ENCODE data around the gene RHPN2.

The RHPN2 gene

DNA sequence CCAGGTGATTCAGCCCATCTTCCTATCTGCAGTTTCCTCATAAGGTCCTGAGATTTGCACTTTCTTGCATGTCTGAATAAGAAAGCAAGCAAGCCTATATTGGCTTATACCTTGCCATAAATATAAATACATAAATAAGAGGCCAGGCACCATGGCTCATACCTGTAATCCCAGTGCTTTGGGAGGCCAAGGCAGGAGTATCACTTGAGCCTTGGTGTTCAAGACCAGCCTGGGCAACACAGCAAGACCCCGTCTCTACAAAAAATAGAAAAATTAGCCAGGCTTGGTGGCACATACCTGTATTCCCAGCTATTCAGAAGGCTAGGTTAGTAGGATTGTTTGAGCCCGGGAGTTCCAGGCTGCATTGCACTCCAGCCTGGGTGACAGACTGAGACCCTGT lies 10.8 kb upstream of the RHPN2 start:
- Histone ChIP-seq H4K20me1 (ENCODE audit: insufficient read depth) (no peaks in the 10 kb centered on the region), H3K36me3 (ENCODE audit: insufficient read depth) (no peaks in the 10 kb centered on the region), H3K27ac (no peak overlapping the region), H2AFZ (ENCODE audit: low read depth) (no peak overlapping the region), H3K27me3 (ENCODE audit: insufficient read depth, low read depth) (no peaks in the 10 kb centered on the region), H3K4me2 (no peak overlapping the region), H3K9ac (no peak overlapping the region), H3K4me3 (IDR thresholded peaks at IDR 0.05; ENCODE audit: insufficient read depth, low read depth, low read length) (no peak overlapping the region), H3K4me1 (ENCODE audit: low read depth, poor library complexity, severe bottlenecking) (peaks cover 23% of the 10 kb centered on the region), H3K79me2 (ENCODE audit: insufficient read depth, low read depth) (no peaks in the 10 kb centered on the region)
- TF ChIP-seq, protein P1, sequence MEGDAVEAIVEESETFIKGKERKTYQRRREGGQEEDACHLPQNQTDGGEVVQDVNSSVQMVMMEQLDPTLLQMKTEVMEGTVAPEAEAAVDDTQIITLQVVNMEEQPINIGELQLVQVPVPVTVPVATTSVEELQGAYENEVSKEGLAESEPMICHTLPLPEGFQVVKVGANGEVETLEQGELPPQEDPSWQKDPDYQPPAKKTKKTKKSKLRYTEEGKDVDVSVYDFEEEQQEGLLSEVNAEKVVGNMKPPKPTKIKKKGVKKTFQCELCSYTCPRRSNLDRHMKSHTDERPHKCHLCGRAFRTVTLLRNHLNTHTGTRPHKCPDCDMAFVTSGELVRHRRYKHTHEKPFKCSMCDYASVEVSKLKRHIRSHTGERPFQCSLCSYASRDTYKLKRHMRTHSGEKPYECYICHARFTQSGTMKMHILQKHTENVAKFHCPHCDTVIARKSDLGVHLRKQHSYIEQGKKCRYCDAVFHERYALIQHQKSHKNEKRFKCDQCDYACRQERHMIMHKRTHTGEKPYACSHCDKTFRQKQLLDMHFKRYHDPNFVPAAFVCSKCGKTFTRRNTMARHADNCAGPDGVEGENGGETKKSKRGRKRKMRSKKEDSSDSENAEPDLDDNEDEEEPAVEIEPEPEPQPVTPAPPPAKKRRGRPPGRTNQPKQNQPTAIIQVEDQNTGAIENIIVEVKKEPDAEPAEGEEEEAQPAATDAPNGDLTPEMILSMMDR (conservative IDR thresholded peaks at IDR 0.05; ENCODE audit: low read depth, low read length), result no peak

DNA sequence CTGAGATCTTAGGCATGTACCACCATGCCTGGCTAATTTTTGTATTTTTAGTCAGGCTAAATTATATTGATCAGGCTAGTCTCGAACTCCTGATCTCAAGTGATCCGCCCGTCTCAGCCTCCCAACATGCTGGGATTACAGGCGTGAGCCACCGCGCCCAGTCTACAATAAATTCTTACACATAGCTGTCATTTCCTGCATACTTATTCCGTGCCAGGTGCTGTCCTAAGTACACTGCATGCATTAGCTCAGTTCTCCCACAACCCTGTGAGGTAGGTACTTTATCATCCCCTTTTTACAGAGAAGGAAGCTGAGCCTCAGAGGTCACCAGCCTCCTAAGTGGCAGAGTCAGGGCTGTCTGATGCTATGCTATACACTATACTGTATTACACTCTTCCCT lies 7.2 kb upstream of the RHPN2 start:
- Histone ChIP-seq H3K4me2 (no peak overlapping the region), H3K36me3 (ENCODE audit: insufficient read depth) (no peaks in the 10 kb centered on the region), H2AFZ (ENCODE audit: low read depth) (no peak overlapping the region), H3K27ac (no peak overlapping the region), H4K20me1 (ENCODE audit: insufficient read depth) (no peaks in the 10 kb centered on the region), H3K4me3 (IDR thresholded peaks at IDR 0.05; ENCODE audit: insufficient read depth, low read depth, low read length) (no peak overlapping the region), H3K79me2 (ENCODE audit: insufficient read depth, low read depth) (no peaks in the 10 kb centered on the region), H3K9ac (no peak overlapping the region), H3K4me1 (ENCODE audit: low read depth, poor library complexity, severe bottlenecking) (no peaks in the 10 kb centered on the region), H3K27me3 (ENCODE audit: insufficient read depth, low read depth) (no peaks in the 10 kb centered on the region)
- TF ChIP-seq, protein P1 (conservative IDR thresholded peaks at IDR 0.05; ENCODE audit: low read depth, low read length), result no peak

DNA sequence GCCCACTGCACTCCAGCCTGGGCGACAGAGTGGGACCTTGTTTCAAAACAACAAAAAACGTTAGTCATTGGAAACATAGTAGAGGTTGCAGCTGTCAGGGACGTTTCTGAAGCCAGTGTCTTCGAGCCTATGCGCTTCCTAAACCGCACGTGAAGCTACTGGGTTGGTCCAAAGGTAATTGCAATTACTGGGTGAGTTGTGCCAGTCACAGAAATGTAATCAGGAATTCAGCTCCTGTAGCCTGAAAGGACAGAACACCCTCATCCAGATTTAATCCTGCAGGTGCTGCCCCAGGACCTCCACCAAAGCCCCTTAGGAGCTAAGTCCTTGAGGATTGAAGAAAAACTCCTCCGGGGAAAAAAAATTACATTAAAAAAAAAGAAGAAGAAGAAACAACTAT lies 2.4 kb upstream of the RHPN2 start:
- no peak overlapping the region for H3K4me3 ChIP-seq (IDR thresholded peaks at IDR 0.05; ENCODE audit: insufficient read depth, low read depth, low read length)
- no peak overlapping the region for H2AFZ ChIP-seq (ENCODE audit: low read depth)
- TF ChIP-seq, protein P1 (conservative IDR thresholded peaks at IDR 0.05; ENCODE audit: low read depth, low read length), result no peak
- no peak overlapping the region for H3K4me2 ChIP-seq
- peaks cover 12% of the 10 kb centered on the region for H3K4me1 ChIP-seq (ENCODE audit: low read depth, poor library complexity, severe bottlenecking)
- H3K27me3 ChIP-seq (ENCODE audit: insufficient read depth, low read depth), result no peaks in the 10 kb centered on the region
- no peak overlapping the region for H3K9ac ChIP-seq
- H4K20me1 ChIP-seq (ENCODE audit: insufficient read depth), result no peaks in the 10 kb centered on the region
- H3K79me2 ChIP-seq (ENCODE audit: insufficient read depth, low read depth), result peaks cover 8% of the 10 kb centered on the region; the same call in 1 of the 2 replicates
- H3K27ac ChIP-seq, result no peak overlapping the region
- H3K36me3 ChIP-seq (ENCODE audit: insufficient read depth), result no peaks in the 10 kb centered on the region

DNA sequence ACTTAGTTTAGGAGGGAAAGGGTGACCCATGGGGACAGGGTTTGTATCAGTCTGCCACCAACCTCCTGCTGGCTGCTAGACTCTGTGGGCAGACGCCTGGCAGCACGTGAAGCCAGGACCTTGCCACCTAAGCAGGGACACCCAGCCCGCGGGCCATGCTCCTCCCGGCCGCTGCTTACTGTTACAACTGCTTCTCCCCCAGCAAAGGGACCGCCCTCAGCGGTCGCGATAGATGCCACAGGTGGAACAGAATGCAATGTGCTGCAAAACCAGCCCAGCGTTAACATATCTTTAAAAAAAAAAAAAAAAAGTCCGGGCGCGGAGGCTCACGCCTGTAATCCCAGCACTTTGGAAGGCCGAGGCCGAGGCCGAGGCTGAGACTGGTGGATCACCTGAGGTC lies 1.9 kb upstream of the RHPN2 start:
- H3K36me3 ChIP-seq (ENCODE audit: insufficient read depth), result no peaks in the 10 kb centered on the region
- H3K27ac ChIP-seq, result no peak overlapping the region
- no peaks in the 10 kb centered on the region for H3K27me3 ChIP-seq (ENCODE audit: insufficient read depth, low read depth)
- H3K4me2 ChIP-seq, result no peak overlapping the region
- H3K4me3 ChIP-seq (IDR thresholded peaks at IDR 0.05; ENCODE audit: insufficient read depth, low read depth, low read length), result no peak overlapping the region
- TF ChIP-seq, protein P1 (conservative IDR thresholded peaks at IDR 0.05; ENCODE audit: low read depth, low read length), result no peak
- no peaks in the 10 kb centered on the region for H4K20me1 ChIP-seq (ENCODE audit: insufficient read depth)
- H3K79me2 ChIP-seq (ENCODE audit: insufficient read depth, low read depth), result peaks cover 8% of the 10 kb centered on the region; the same call in 1 of the 2 replicates
- H2AFZ ChIP-seq (ENCODE audit: low read depth), result no peak overlapping the region
- peaks cover 12% of the 10 kb centered on the region for H3K4me1 ChIP-seq (ENCODE audit: low read depth, poor library complexity, severe bottlenecking)
- H3K9ac ChIP-seq, result no peak overlapping the region
